Measurements from ENCODE around the gene ACSBG1.

ACSBG1 gene

GRCh38 chr15:78194568-78194925 is 39.8 kb downstream of the ACSBG1 start:
- Histone ChIP-seq H3K4me3 (replicated peaks; ENCODE audit: insufficient read depth, low read length) (no peak overlapping the region), H3K27me3 (ENCODE audit: insufficient read depth, poor library complexity, severe bottlenecking) (no peaks in the 10 kb centered on the region), H3K27ac (replicated peaks) (no peak overlapping the region)
- TF ChIP-seq CTCF (IDR thresholded peaks at IDR 0.05; ENCODE audit: insufficient read depth, low read length): no peak
- TF ChIP-seq POLR2AphosphoS5 (IDR thresholded peaks at IDR 0.05; ENCODE audit: low read depth): no peak
- TF ChIP-seq SPI1 (IDR thresholded peaks at IDR 0.05; ENCODE audit: borderline replicate concordance, low read depth): no peak
- TF ChIP-seq REST (IDR thresholded peaks at IDR 0.05; ENCODE audit: insufficient replicate concordance, low read depth): no peak
- no peak for TF ChIP-seq GABPA (IDR thresholded peaks at IDR 0.05; ENCODE audit: low read depth)
- no peak for DNase-seq (ENCODE audit: low read depth in 1 of 2, low spot score in 1 of 2)

GRCh38 chr15:78193731-78194567 is 40.4 kb downstream of the ACSBG1 start:
- Histone ChIP-seq H3K27me3 (ENCODE audit: insufficient read depth, poor library complexity, severe bottlenecking) (no peaks in the 10 kb centered on the region), H3K4me3 (replicated peaks; ENCODE audit: insufficient read depth, low read length) (no peak overlapping the region), H3K27ac (replicated peaks) (no peak overlapping the region)
- TF ChIP-seq GABPA (IDR thresholded peaks at IDR 0.05; ENCODE audit: low read depth) (no peak), SPI1 (IDR thresholded peaks at IDR 0.05; ENCODE audit: borderline replicate concordance, low read depth) (no peak), REST (IDR thresholded peaks at IDR 0.05; ENCODE audit: insufficient replicate concordance, low read depth) (no peak), POLR2AphosphoS5 (IDR thresholded peaks at IDR 0.05; ENCODE audit: low read depth) (no peak), CTCF (IDR thresholded peaks at IDR 0.05; ENCODE audit: insufficient read depth, low read length) (no peak)
- DNase-seq (ENCODE audit: low read depth in 1 of 2, low spot score in 1 of 2): no peak

- no peak for DNase-seq (ENCODE audit: low read depth in 1 of 2, low spot score in 1 of 2)
These were observed 41.4 kb downstream of the ACSBG1 start for GRCh38 chr15:78192826-78193594.

More at GRCh38 chr15:78192826-78193594, 41.4 kb downstream of the ACSBG1 start:
- no peak overlapping the region for H3K27ac ChIP-seq (replicated peaks)
- H3K4me3 ChIP-seq (replicated peaks; ENCODE audit: insufficient read depth, low read length): no peak overlapping the region
- TF ChIP-seq GABPA (IDR thresholded peaks at IDR 0.05; ENCODE audit: low read depth) (no peak), SPI1 (IDR thresholded peaks at IDR 0.05; ENCODE audit: borderline replicate concordance, low read depth) (no peak), REST (IDR thresholded peaks at IDR 0.05; ENCODE audit: insufficient replicate concordance, low read depth) (no peak), CTCF (IDR thresholded peaks at IDR 0.05; ENCODE audit: insufficient read depth, low read length) (no peak), POLR2AphosphoS5 (IDR thresholded peaks at IDR 0.05; ENCODE audit: low read depth) (no peak)
- H3K27me3 ChIP-seq (ENCODE audit: insufficient read depth, poor library complexity, severe bottlenecking): no peaks in the 10 kb centered on the region

Data from HL-60 (cell line).